HL-60 (cell line): ENCODE results near the gene MPPED1.

Source experiments
- GABPA ChIP-seq: IDR thresholded peaks from 2 replicates; pipeline ENCODE4 v1.6.1; 2012; ENCODE audit warnings: low read depth
- POLR2AphosphoS5 ChIP-seq: IDR thresholded peaks from 2 replicates; pipeline ENCODE4 v1.6.1; 2012; ENCODE audit warnings: low read depth
- SPI1 ChIP-seq: IDR thresholded peaks from 2 replicates; pipeline ENCODE4 v1.6.1; 2012; ENCODE audit warnings: low read depth, mild to moderate bottlenecking, borderline replicate concordance
- TF ChIP-seq, protein P1 (sequence below): IDR thresholded peaks from one replicate; pipeline ENCODE4 v1.5.1; 2011; ENCODE audit warnings: low read length, control low read depth, inconsistent platforms; ENCODE audit not compliant: insufficient read depth
- TF ChIP-seq, protein P2 (sequence below): IDR thresholded peaks from 2 replicates; pipeline ENCODE4 v1.6.1; 2012; ENCODE audit warnings: low read depth; ENCODE audit not compliant: insufficient replicate concordance

DNA sequence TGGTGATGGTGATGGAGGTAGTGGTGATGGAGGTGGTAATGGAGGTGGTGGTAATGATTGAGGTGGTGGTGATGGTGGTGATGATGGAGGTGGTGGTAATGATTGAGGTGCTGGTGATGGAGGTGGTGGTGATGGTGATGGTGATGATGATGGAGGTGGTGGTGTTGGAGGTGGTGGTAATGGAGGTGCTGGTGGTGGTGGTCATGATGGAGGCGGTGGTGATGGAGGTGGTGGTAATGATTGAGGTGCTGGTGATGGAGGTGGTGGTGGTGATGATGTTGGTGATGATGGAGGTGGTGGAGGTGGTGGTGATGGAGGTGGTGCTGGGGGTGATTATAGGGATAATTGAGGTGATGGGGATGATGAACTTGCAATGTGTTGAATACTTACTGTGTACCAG, 79.9 kb downstream of the MPPED1 start:
- TF ChIP-seq POLR2AphosphoS5 (no peak), GABPA (no peak), SPI1 (no peak)
- TF ChIP-seq, protein P1, sequence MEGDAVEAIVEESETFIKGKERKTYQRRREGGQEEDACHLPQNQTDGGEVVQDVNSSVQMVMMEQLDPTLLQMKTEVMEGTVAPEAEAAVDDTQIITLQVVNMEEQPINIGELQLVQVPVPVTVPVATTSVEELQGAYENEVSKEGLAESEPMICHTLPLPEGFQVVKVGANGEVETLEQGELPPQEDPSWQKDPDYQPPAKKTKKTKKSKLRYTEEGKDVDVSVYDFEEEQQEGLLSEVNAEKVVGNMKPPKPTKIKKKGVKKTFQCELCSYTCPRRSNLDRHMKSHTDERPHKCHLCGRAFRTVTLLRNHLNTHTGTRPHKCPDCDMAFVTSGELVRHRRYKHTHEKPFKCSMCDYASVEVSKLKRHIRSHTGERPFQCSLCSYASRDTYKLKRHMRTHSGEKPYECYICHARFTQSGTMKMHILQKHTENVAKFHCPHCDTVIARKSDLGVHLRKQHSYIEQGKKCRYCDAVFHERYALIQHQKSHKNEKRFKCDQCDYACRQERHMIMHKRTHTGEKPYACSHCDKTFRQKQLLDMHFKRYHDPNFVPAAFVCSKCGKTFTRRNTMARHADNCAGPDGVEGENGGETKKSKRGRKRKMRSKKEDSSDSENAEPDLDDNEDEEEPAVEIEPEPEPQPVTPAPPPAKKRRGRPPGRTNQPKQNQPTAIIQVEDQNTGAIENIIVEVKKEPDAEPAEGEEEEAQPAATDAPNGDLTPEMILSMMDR = no peak
- TF ChIP-seq, protein P2, sequence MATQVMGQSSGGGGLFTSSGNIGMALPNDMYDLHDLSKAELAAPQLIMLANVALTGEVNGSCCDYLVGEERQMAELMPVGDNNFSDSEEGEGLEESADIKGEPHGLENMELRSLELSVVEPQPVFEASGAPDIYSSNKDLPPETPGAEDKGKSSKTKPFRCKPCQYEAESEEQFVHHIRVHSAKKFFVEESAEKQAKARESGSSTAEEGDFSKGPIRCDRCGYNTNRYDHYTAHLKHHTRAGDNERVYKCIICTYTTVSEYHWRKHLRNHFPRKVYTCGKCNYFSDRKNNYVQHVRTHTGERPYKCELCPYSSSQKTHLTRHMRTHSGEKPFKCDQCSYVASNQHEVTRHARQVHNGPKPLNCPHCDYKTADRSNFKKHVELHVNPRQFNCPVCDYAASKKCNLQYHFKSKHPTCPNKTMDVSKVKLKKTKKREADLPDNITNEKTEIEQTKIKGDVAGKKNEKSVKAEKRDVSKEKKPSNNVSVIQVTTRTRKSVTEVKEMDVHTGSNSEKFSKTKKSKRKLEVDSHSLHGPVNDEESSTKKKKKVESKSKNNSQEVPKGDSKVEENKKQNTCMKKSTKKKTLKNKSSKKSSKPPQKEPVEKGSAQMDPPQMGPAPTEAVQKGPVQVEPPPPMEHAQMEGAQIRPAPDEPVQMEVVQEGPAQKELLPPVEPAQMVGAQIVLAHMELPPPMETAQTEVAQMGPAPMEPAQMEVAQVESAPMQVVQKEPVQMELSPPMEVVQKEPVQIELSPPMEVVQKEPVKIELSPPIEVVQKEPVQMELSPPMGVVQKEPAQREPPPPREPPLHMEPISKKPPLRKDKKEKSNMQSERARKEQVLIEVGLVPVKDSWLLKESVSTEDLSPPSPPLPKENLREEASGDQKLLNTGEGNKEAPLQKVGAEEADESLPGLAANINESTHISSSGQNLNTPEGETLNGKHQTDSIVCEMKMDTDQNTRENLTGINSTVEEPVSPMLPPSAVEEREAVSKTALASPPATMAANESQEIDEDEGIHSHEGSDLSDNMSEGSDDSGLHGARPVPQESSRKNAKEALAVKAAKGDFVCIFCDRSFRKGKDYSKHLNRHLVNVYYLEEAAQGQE = no peak
